Neural cell (in vitro differentiated cells): Measurements from ENCODE around the gene ADGRF1. TPM values are rescaled to one million over a fixed set of nuclear protein-coding genes. Genes with fewer than 3 reads are reported as not detected.

Experiments
- H2AFZ ChIP-seq: fragments of 200-600, 300-800 bp; sonication (generic), shearing (Covaris generic); 2 replicates; pipeline ENCODE4 v1.6.0; 2014; ENCODE audit warnings: low read depth, mild to moderate bottlenecking, antibody characterized with exemption, low read length, moderate library complexity
- H3F3A ChIP-seq: fragments of 200-600 bp; shearing (Covaris generic); 2 replicates; pipeline ENCODE4 v1.6.1; 2016; ENCODE audit warnings: mild to moderate bottlenecking, moderate library complexity, mixed read lengths, antibody characterized with exemption, low read length; ENCODE audit not compliant: insufficient read depth, poor library complexity, severe bottlenecking
- H3K27ac ChIP-seq: fragments of 200-600, 300-800 bp; sonication (generic), shearing (Covaris generic); 2 replicates; pipeline ENCODE4 v1.5.1; 2014; ENCODE audit warnings: mild to moderate bottlenecking, low read length, moderate library complexity
- H3K27me3 ChIP-seq: fragments of 300-800, 200-600 bp; sonication (generic), shearing (Covaris generic); 2 replicates; pipeline ENCODE4 v1.6.0; 2014; ENCODE audit warnings: mild to moderate bottlenecking, low read depth, low read length, moderate library complexity; ENCODE audit not compliant: insufficient read depth
- H3K36me3 ChIP-seq: fragments of 300-800, 200-600 bp; sonication (generic), shearing (Covaris generic); 2 replicates; pipeline ENCODE4 v1.5.1; 2014; ENCODE audit warnings: mild to moderate bottlenecking, antibody characterized with exemption, low read length, moderate library complexity; ENCODE audit not compliant: insufficient read depth
- H3K4me2 ChIP-seq: fragments of 300-800, 200-600 bp; sonication (generic), shearing (Covaris generic); 2 replicates; pipeline ENCODE4 v1.6.0; 2014; ENCODE audit warnings: mild to moderate bottlenecking, low read length
- H3K4me3 ChIP-seq: fragments of 300-800, 200-600 bp; sonication (generic), shearing (Covaris generic); 2 replicates; pipeline ENCODE4 v1.5.1; 2014; ENCODE audit warnings: mild to moderate bottlenecking, low read length, moderate library complexity
- H3K79me2 ChIP-seq: fragments of 200-600 bp; shearing (Covaris generic); replicated peaks from 2 replicates; pipeline ENCODE4 v1.6.0; 2014; ENCODE audit warnings: mild to moderate bottlenecking, low read length, moderate library complexity; ENCODE audit not compliant: insufficient read depth
- H3K9ac ChIP-seq: fragments of 300-800, 200-600 bp; sonication (generic), shearing (Covaris generic); 2 replicates; pipeline ENCODE4 v1.6.1; 2016; ENCODE audit warnings: mild to moderate bottlenecking, low read length, mixed read lengths
- H3K9me2 ChIP-seq: fragments of 200-600 bp; shearing (Covaris generic); 2 replicates; pipeline ENCODE4 v1.6.1; 2016; ENCODE audit warnings: mild to moderate bottlenecking, low read length, mixed read lengths; ENCODE audit not compliant: insufficient read depth
- H3K9me3 ChIP-seq: fragments of 200-600, 300-800 bp; sonication (generic), shearing (Covaris generic); 2 replicates; pipeline ENCODE4 v1.6.1; 2016; ENCODE audit warnings: mild to moderate bottlenecking, mixed run types, low read length, moderate library complexity, mixed read lengths
- H4K20me1 ChIP-seq: fragments of 200-600 bp; shearing (Covaris generic); 2 replicates; pipeline ENCODE4 v1.6.1; 2016; ENCODE audit warnings: mild to moderate bottlenecking, mixed run types; ENCODE audit not compliant: insufficient read depth
- EP300 ChIP-seq: fragments of 450-650 bp; conservative IDR thresholded peaks from 2 replicates; pipeline ENCODE4 v1.6.1; 2014; ENCODE audit warnings: antibody characterized with exemption, mild to moderate bottlenecking, moderate library complexity; ENCODE audit not compliant: poor library complexity, severe bottlenecking
- EZH2 ChIP-seq: fragments of 200-600, 300-800 bp; shearing (Covaris generic), sonication (generic); IDR thresholded peaks from 2 replicates; pipeline ENCODE4 v1.6.1; 2014; ENCODE audit warnings: antibody characterized with exemption, low read length, borderline replicate concordance, mild to moderate bottlenecking; ENCODE audit not compliant: insufficient read depth, poor library complexity, severe bottlenecking
- MXI1 ChIP-seq: fragments of 450-650 bp; conservative IDR thresholded peaks from 2 replicates; pipeline ENCODE4 v1.6.1; 2014; ENCODE audit warnings: antibody characterized with exemption, mild to moderate bottlenecking; ENCODE audit not compliant: poor library complexity, severe bottlenecking
- POLR2AphosphoS5 ChIP-seq: IDR thresholded peaks from 2 replicates; pipeline ENCODE4 v1.6.1; 2012
- RAD21 ChIP-seq: fragments of 450-650 bp; conservative IDR thresholded peaks from 2 replicates; pipeline ENCODE4 v1.6.1; 2014; ENCODE audit warnings: antibody characterized with exemption, mild to moderate bottlenecking, moderate library complexity
- SMC3 ChIP-seq: fragments of 450-650 bp; conservative IDR thresholded peaks from 2 replicates; pipeline ENCODE4 v1.6.1; 2014; ENCODE audit warnings: antibody characterized with exemption, mild to moderate bottlenecking, moderate library complexity; ENCODE audit not compliant: poor library complexity
- TAF1 ChIP-seq: IDR thresholded peaks from 2 replicates; pipeline ENCODE4 v1.6.1; 2012; ENCODE audit warnings: low read depth
- polyA plus RNA-seq: library from polyadenylated mRNA; depleted of rRNA; stranded (reverse); fragments of >200 nt; gene quantifications from 2 replicates; pipeline ENCODE4 v1.2.3, GENCODE V29; 2014
- TF ChIP-seq, protein P1 (sequence below): fragments of 450-650 bp; IDR thresholded peaks from 2 replicates; pipeline ENCODE4 v1.5.1; 2014; ENCODE audit warnings: antibody characterized with exemption, mild to moderate bottlenecking, moderate library complexity; ENCODE audit not compliant: poor library complexity, severe bottlenecking
- TF ChIP-seq, protein P2 (sequence below): IDR thresholded peaks from 2 replicates; pipeline ENCODE4 v1.6.1; 2012; ENCODE audit warnings: borderline replicate concordance

The ADGRF1 gene
- polyA plus RNA-seq, 1 donor from 2014 or later: not detected

DNA sequence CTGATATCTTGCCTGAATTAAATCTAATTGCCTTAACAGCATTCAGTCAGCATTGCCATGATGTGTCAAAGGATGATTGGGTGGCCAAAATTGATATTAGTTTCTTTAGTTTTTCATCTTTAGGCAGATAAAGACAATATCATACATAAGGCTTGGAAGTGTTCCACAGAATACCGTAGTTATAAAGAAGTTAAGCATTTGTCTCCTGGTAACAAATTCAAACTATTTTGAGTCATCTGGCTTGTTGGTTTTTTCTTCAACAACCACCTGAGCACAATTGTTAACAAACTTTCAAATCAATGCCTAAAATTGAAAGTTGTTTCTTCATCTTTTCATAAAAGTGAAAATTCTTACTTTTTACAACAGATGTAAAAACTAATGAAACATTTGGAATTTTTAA, 72.9 kb downstream of the ADGRF1 start:
- Histone ChIP-seq H3K4me3 (no peak overlapping the region), H2AFZ (no peak overlapping the region)

DNA sequence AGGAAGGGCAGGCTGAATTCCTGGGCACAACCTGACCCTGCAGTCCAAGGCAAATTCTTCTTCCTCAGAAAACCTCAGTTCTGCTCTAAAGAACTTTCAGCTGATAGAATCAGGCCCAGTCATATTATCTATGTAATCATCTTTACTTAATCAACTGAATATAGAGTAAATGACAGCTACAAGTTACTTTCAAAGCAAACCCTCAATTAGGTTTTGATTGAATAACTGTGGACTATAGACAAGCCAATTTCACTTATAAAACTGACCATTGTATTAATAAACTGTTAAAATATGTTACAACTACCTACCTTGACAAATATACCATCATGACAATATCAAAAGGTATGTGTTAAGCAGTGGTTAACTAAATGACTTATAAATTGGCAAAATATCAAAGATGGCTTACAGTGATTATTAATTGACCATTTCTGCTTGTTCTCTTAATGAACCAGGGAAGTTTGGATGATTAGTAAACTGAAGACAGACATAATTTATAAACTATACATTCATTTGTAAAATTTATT, 74.2 kb downstream of the ADGRF1 start:
- TF ChIP-seq TAF1 (no peak), MXI1 (no peak), POLR2AphosphoS5 (no peak), EP300 (no peak), EZH2 (no peak), RAD21 (no peak), SMC3 (no peak)
- TF ChIP-seq, protein P1, sequence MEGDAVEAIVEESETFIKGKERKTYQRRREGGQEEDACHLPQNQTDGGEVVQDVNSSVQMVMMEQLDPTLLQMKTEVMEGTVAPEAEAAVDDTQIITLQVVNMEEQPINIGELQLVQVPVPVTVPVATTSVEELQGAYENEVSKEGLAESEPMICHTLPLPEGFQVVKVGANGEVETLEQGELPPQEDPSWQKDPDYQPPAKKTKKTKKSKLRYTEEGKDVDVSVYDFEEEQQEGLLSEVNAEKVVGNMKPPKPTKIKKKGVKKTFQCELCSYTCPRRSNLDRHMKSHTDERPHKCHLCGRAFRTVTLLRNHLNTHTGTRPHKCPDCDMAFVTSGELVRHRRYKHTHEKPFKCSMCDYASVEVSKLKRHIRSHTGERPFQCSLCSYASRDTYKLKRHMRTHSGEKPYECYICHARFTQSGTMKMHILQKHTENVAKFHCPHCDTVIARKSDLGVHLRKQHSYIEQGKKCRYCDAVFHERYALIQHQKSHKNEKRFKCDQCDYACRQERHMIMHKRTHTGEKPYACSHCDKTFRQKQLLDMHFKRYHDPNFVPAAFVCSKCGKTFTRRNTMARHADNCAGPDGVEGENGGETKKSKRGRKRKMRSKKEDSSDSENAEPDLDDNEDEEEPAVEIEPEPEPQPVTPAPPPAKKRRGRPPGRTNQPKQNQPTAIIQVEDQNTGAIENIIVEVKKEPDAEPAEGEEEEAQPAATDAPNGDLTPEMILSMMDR: no peak
- TF ChIP-seq, protein P2, sequence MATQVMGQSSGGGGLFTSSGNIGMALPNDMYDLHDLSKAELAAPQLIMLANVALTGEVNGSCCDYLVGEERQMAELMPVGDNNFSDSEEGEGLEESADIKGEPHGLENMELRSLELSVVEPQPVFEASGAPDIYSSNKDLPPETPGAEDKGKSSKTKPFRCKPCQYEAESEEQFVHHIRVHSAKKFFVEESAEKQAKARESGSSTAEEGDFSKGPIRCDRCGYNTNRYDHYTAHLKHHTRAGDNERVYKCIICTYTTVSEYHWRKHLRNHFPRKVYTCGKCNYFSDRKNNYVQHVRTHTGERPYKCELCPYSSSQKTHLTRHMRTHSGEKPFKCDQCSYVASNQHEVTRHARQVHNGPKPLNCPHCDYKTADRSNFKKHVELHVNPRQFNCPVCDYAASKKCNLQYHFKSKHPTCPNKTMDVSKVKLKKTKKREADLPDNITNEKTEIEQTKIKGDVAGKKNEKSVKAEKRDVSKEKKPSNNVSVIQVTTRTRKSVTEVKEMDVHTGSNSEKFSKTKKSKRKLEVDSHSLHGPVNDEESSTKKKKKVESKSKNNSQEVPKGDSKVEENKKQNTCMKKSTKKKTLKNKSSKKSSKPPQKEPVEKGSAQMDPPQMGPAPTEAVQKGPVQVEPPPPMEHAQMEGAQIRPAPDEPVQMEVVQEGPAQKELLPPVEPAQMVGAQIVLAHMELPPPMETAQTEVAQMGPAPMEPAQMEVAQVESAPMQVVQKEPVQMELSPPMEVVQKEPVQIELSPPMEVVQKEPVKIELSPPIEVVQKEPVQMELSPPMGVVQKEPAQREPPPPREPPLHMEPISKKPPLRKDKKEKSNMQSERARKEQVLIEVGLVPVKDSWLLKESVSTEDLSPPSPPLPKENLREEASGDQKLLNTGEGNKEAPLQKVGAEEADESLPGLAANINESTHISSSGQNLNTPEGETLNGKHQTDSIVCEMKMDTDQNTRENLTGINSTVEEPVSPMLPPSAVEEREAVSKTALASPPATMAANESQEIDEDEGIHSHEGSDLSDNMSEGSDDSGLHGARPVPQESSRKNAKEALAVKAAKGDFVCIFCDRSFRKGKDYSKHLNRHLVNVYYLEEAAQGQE: no peak
- no peaks in the 10 kb centered on the region for H3F3A ChIP-seq
- H3K36me3 ChIP-seq: no peaks in the 10 kb centered on the region
- no peaks in the 10 kb centered on the region for H3K9me3 ChIP-seq
- H3K9ac ChIP-seq: no peak overlapping the region
- no peaks in the 10 kb centered on the region for H3K79me2 ChIP-seq
- H3K4me2 ChIP-seq: no peak overlapping the region
- no peaks in the 10 kb centered on the region for H3K9me2 ChIP-seq
- H4K20me1 ChIP-seq: no peaks in the 10 kb centered on the region
- H2AFZ ChIP-seq: no peak overlapping the region
- H3K27me3 ChIP-seq: no peaks in the 10 kb centered on the region
- no peak overlapping the region for H3K27ac ChIP-seq
- no peak overlapping the region for H3K4me3 ChIP-seq

More for the DNA sequence above, 72.9 kb downstream of the ADGRF1 start:
- Histone ChIP-seq H3K27me3 (no peaks in the 10 kb centered on the region), H3K9ac (no peak overlapping the region), H3K27ac (no peak overlapping the region), H3F3A (no peaks in the 10 kb centered on the region), H3K9me2 (no peaks in the 10 kb centered on the region), H4K20me1 (no peaks in the 10 kb centered on the region), H3K4me2 (no peak overlapping the region), H3K9me3 (no peaks in the 10 kb centered on the region), H3K79me2 (no peaks in the 10 kb centered on the region), H3K36me3 (no peaks in the 10 kb centered on the region)
- TF ChIP-seq TAF1: no peak
- TF ChIP-seq, protein P1: no peak
- no peak for TF ChIP-seq RAD21
- TF ChIP-seq EP300: no peak
- no peak for TF ChIP-seq EZH2
- TF ChIP-seq, protein P2: no peak
